HepG2 (cell line): ENCODE results near the gene MAP3K2. TPM values are rescaled to one million over a fixed set of nuclear protein-coding genes. Genes with fewer than 3 reads are reported as not detected.
A peak's percentile ranks its signal among the peaks of the same experiment; 100 is the strongest.

Experiments used
- ATAC-seq: fragments of 200-7000 bp; cut with Tn5 transposase; 3 replicates; pipeline ENCODE4 v1.9.1; 2020; ENCODE audit warnings: mild to moderate bottlenecking, moderate library complexity
- BruUV-seq: library from RNA; stranded (reverse); fragments of 400-500 nt; replicated peaks from 2 replicates; lab custom pipeline; 2021; lab: Mats Ljungman, UMichigan
- CTCF ChIA-PET: fragments of 300-600 bp; formaldehyde crosslinking; extraction: SDS; loops from one replicate; lab custom pipeline; 2021; ENCODE audit warnings: low total read pairs, inconsistent platforms, low intra/inter-chr PET ratio; lab: Yijun Ruan, JAX
- POLR2A ChIA-PET: fragments of 350-600 bp; sonication (Branson Sonifier 250); formaldehyde crosslinking; loops from one replicate; lab custom pipeline; 2020; ENCODE audit warnings: antibody characterized with exemption, inconsistent platforms; lab: Yijun Ruan, JAX
- DNase-seq: peaks from one replicate; pipeline ENCODE4 v3.0.0-alpha.2; 2015; ENCODE audit warnings: low spot score
- FAIRE-seq: peaks from 3 replicates; lab custom pipeline; 2011; peaks lifted over from hg19 to GRCh38; lab: Jason Lieb, UNC
- H2AFZ ChIP-seq: one replicate; pipeline ENCODE4 v1.6.1; 2011; ENCODE audit warnings: low read length, inconsistent platforms
- H3K27ac ChIP-seq: fragments of 300-600 bp; 3 replicates; pipeline ENCODE4 v1.8.0; 2011; ENCODE audit warnings: mixed run types, mild to moderate bottlenecking, mixed read lengths, low read length, inconsistent platforms; ENCODE audit not compliant: insufficient read depth; ENCODE audit errors: extremely low read length
- H3K27me3 ChIP-seq, 2 experiments: fragments of 200-600 bp in 1 of 2; 2 replicates in 1 of 2; 3 replicates in 1 of 2; pipeline versions ENCODE4 v1.6.0 to v1.8.0; 2011; ENCODE audit warnings: low read length in 2 of 2, mild to moderate bottlenecking in 2 of 2, moderate library complexity in 2 of 2, inconsistent platforms in 1 of 2; ENCODE audit not compliant: insufficient read depth in 2 of 2, control insufficient read depth in 1 of 2
- H3K36me3 ChIP-seq, 2 experiments: fragments of 200-600 bp in 1 of 2; replicated peaks in 1 of 2; 2 replicates in 1 of 2; 3 replicates in 1 of 2; pipeline versions ENCODE4 v1.5.1 to v1.8.0; 2011; ENCODE audit warnings: low read length in 2 of 2, inconsistent platforms in 1 of 2; ENCODE audit not compliant: insufficient read depth in 2 of 2, control insufficient read depth in 1 of 2
- H3K4me1 ChIP-seq: 2 replicates; pipeline ENCODE4 v1.5.1; 2012; ENCODE audit warnings: low read length, inconsistent platforms; ENCODE audit not compliant: insufficient read depth
- H3K4me2 ChIP-seq: 2 replicates; pipeline ENCODE4 v1.6.0; 2011; ENCODE audit warnings: low read depth, low read length, inconsistent platforms
- H3K4me3 ChIP-seq, 3 experiments: fragments of 200-600 bp in 1 of 3; sonication (generic), shearing (Covaris generic) in 1 of 3; replicated peaks in 1 of 3; 2 replicates each; pipeline ENCODE4 v1.5.1; 2011 to 2016; ENCODE audit warnings: low read length in 3 of 3, inconsistent platforms in 2 of 3, low read depth in 2 of 3, mild to moderate bottlenecking in 2 of 3, control low read depth in 1 of 3, mixed read lengths in 1 of 3; ENCODE audit not compliant: insufficient read depth in 1 of 3
- H3K79me2 ChIP-seq: one replicate; pipeline ENCODE4 v1.6.1; 2011; ENCODE audit warnings: low read length, inconsistent platforms; ENCODE audit not compliant: insufficient read depth
- H3K9ac ChIP-seq: 2 replicates; pipeline ENCODE4 v1.6.0; 2011; ENCODE audit warnings: mild to moderate bottlenecking, low read depth, low read length, inconsistent platforms; ENCODE audit not compliant: insufficient read depth
- H3K9me3 ChIP-seq: 2 replicates; pipeline ENCODE4 v1.5.1; 2012; ENCODE audit warnings: mild to moderate bottlenecking, low read length
- H4K20me1 ChIP-seq: 2 replicates; pipeline ENCODE4 v1.6.0; 2011; ENCODE audit warnings: inconsistent platforms, mild to moderate bottlenecking, low read length, moderate library complexity; ENCODE audit not compliant: insufficient read depth
- KAT8 ChIP-seq: IDR thresholded peaks from 2 replicates; pipeline ENCODE4 v1.6.1; 2016; ENCODE audit warnings: missing genetic modification reagents, missing compliant biosample characterization
- MZF1 ChIP-seq: sonication (generic); formaldehyde crosslinking; IDR thresholded peaks from 2 replicates; pipeline ENCODE4 v1.8.1; 2023; ENCODE audit warnings: mild to moderate bottlenecking, missing genetic modification reagents, borderline replicate concordance
- NCOA1 ChIP-seq: sonication (generic); formaldehyde crosslinking; IDR thresholded peaks from 2 replicates; pipeline ENCODE4 v1.9.0; 2021; ENCODE audit warnings: missing genetic modification reagents
- POGZ ChIP-seq: sonication (generic); formaldehyde crosslinking; IDR thresholded peaks from 2 replicates; pipeline ENCODE4 v1.4.0; 2020; ENCODE audit warnings: mild to moderate bottlenecking, missing genetic modification reagents
- SKI ChIP-seq: fragments of 450-650 bp; IDR thresholded peaks from one replicate; pipeline ENCODE4 v1.6.1; 2018; ENCODE audit warnings: mild to moderate bottlenecking; ENCODE audit not compliant: partially characterized antibody
- SMAD3 ChIP-seq: sonication (generic); formaldehyde crosslinking; IDR thresholded peaks from 2 replicates; pipeline ENCODE4 v1.4.0; 2020; ENCODE audit warnings: missing genetic modification reagents
- TEAD3 ChIP-seq: optimal IDR thresholded peaks from 2 replicates; pipeline ENCODE3; 2016; ENCODE audit warnings: borderline replicate concordance
- ZNF552 ChIP-seq: sonication (generic); formaldehyde crosslinking; IDR thresholded peaks from 2 replicates; pipeline ENCODE4 v1.9.0; 2022; ENCODE audit warnings: missing genetic modification reagents, mild to moderate bottlenecking, borderline replicate concordance
- ZSCAN31 ChIP-seq: sonication (generic); formaldehyde crosslinking; IDR thresholded peaks from 2 replicates; pipeline ENCODE4 v1.5.0; 2020; ENCODE audit warnings: low read depth, mild to moderate bottlenecking, missing genetic modification reagents
- WGBS: methylation state at CpG from one replicate; pipeline ENCODE4 v1.1.6; 2017; ENCODE audit warnings: low lambda C conversion rate; 5-methylcytosine and 5-hydroxymethylcytosine counted together
- in situ Hi-C: cut with HindIII; loops from 2 replicates; pipeline ENCODE4 v1.10.0; 2017; ENCODE audit warnings: low pct_unique_long_range_greater_than_20kb; ENCODE audit not compliant: extremely low pct_ligation_motif_present
- intact Hi-C: fragments of 100-400 bp; cut with micrococcal nuclease; formaldehyde crosslinking; loops from one replicate; pipeline ENCODE4 v1.10.0; 2022; ENCODE audit not compliant: unreplicated experiment
- polyA plus RNA-seq, 8 experiments: library from polyadenylated mRNA; depleted of rRNA in 3 of 8; stranded (reverse) in 7 of 8; unstranded in 1 of 8; fragments of >200 nt; fragmentation: Illumina TruSeq in 4 of 8; extraction: Trizol in 4 of 8; gene quantifications; 2 replicates each; pipeline versions ENCODE4 v1.2.1 to v1.2.3, GENCODE V29; 2011 to 2016; ENCODE audit warnings: low read depth in 4 of 8, missing spikeins in 1 of 8, mixed read lengths in 1 of 8; ENCODE audit not compliant: insufficient read depth in 1 of 8
- total RNA-seq, 5 experiments: library from RNA; depleted of rRNA; stranded (reverse); fragments of >200 nt; fragmentation: Illumina TruSeq; extraction: Trizol; gene quantifications; 2 replicates each; pipeline ENCODE4 v1.2.3, GENCODE V29; 2016; ENCODE audit warnings: low read depth in 1 of 5
- TF ChIP-seq, protein P1 (sequence below): sonication (generic); formaldehyde crosslinking; IDR thresholded peaks from 2 replicates; pipeline ENCODE4 v1.9.0; 2021; ENCODE audit warnings: missing genetic modification reagents, borderline replicate concordance
- TF ChIP-seq, protein P2 (sequence below): sonication (generic); formaldehyde crosslinking; IDR thresholded peaks from 2 replicates; pipeline ENCODE4 v1.4.0; 2020; ENCODE audit warnings: missing genetic modification reagents
- TF ChIP-seq, protein P3 (sequence below): sonication (generic); formaldehyde crosslinking; IDR thresholded peaks from 2 replicates; pipeline ENCODE4 v1.8.0; 2023; ENCODE audit warnings: mild to moderate bottlenecking, missing genetic modification reagents
- TF ChIP-seq, protein P4 (sequence below): sonication (generic); formaldehyde crosslinking; IDR thresholded peaks from 2 replicates; pipeline ENCODE4 v1.4.0; 2020; ENCODE audit warnings: missing genetic modification reagents, borderline replicate concordance

MAP3K2 gene
- total and polyA plus RNA-seq, 2 of the 13 experiments (the other 11 are each of a cell fraction or from before 2014, with no cell fraction given): 12.2 to 37.2 TPM

DNA sequence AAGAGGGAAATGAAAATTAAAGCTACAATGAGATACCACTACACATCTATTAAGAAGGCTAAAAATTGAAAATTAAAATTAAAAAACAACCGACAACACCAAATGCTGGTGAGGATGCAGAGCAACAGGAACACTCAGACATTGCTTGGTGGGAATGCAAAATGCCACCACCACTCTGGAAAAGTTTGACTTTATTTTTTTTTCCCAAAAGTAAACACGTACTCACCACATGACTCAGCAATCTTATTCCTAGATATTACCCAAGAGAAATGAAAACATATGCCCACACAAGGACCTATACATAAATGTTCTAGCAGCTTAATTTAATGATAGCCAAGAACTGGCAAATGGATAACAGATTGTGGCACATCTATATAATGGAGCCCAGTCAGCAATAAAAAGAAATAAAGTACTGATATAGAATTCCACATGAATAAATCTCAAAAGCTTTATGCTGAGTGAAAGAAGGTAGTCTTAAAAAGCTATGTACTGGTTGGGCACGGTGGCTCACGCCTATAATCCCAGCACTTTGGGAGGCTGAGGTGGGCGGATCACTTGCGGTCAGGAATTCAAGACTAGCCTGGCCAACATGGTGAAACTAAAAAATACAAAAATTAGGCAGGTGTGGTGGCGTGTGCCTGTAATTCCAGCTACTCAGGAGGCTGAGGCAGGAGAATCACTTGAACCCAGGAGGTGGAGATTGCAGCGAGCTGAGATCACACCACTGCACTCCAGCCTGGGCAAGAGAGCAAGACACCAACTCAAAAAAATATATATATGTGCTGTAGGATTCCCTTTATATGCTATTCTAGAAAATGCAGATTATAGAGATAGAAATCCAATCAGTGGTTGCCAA, 26.2 kb upstream of the MAP3K2 start:
- no peak overlapping the region for H2AFZ ChIP-seq
- H3K36me3 ChIP-seq: no peaks in the 10 kb centered on the region
- no peaks in the 10 kb centered on the region for H4K20me1 ChIP-seq
- peak; percentile 73 for DNase-seq
- H3K27me3 ChIP-seq: no peaks in the 10 kb centered on the region
- no peak for ATAC-seq
- H3K4me2 ChIP-seq: peak overlapping the region; percentile 83
- 0 out of 2 replicates have a peak, but pooled peaks cover 5% of the 10 kb centered on the region for H3K9me3 ChIP-seq
- peak overlapping the region; percentile 96 for H3K27ac ChIP-seq
- FAIRE-seq: peak; percentile 40
- CTCF ChIA-PET: no interaction called here
- H3K4me3 ChIP-seq: no peak overlapping the region; a peak in 1 of 6 replicates
- peaks cover 16% of the 10 kb centered on the region for H3K79me2 ChIP-seq
- H3K9ac ChIP-seq: peak overlapping the region; percentile 60
- in situ Hi-C loops (no loop called here), intact Hi-C loops (no loop called here)
- POLR2A ChIA-PET: interaction anchor here (0.8 to 8.1 kb wide), 6 partner anchors 17 to 113 kb away, joined by 3 to 229 read pairs (median 8); partner anchors contain the start of gene IWS1
- WGBS: 70% methylated on average over 8 of the region's 8 CpGs
- H3K4me1 ChIP-seq: peaks cover 96% of the 10 kb centered on the region
- no TSS peak for BruUV-seq
- TF ChIP-seq TEAD3 (CRISPR knock-in tag): no peak
- TF ChIP-seq SKI: no peak
- TF ChIP-seq MZF1: no peak
- no peak for TF ChIP-seq ZSCAN31 (CRISPR knock-in tag)
- TF ChIP-seq, protein P1, sequence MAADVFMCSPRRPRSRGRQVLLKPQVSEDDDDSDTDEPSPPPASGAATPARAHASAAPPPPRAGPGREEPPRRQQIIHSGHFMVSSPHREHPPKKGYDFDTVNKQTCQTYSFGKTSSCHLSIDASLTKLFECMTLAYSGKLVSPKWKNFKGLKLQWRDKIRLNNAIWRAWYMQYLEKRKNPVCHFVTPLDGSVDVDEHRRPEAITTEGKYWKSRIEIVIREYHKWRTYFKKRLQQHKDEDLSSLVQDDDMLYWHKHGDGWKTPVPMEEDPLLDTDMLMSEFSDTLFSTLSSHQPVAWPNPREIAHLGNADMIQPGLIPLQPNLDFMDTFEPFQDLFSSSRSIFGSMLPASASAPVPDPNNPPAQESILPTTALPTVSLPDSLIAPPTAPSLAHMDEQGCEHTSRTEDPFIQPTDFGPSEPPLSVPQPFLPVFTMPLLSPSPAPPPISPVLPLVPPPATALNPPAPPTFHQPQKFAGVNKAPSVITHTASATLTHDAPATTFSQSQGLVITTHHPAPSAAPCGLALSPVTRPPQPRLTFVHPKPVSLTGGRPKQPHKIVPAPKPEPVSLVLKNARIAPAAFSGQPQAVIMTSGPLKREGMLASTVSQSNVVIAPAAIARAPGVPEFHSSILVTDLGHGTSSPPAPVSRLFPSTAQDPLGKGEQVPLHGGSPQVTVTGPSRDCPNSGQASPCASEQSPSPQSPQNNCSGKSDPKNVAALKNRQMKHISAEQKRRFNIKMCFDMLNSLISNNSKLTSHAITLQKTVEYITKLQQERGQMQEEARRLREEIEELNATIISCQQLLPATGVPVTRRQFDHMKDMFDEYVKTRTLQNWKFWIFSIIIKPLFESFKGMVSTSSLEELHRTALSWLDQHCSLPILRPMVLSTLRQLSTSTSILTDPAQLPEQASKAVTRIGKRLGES (CRISPR knock-in tag): no peak
- TF ChIP-seq NCOA1 (CRISPR knock-in tag): no peak
- TF ChIP-seq, protein P2, sequence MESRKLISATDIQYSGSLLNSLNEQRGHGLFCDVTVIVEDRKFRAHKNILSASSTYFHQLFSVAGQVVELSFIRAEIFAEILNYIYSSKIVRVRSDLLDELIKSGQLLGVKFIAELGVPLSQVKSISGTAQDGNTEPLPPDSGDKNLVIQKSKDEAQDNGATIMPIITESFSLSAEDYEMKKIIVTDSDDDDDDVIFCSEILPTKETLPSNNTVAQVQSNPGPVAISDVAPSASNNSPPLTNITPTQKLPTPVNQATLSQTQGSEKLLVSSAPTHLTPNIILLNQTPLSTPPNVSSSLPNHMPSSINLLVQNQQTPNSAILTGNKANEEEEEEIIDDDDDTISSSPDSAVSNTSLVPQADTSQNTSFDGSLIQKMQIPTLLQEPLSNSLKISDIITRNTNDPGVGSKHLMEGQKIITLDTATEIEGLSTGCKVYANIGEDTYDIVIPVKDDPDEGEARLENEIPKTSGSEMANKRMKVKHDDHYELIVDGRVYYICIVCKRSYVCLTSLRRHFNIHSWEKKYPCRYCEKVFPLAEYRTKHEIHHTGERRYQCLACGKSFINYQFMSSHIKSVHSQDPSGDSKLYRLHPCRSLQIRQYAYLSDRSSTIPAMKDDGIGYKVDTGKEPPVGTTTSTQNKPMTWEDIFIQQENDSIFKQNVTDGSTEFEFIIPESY (CRISPR knock-in tag): 0 out of 2 replicates have a peak, but pooled peaks have one; percentile 7
- TF ChIP-seq ZNF552 (CRISPR knock-in tag): no peak
- TF ChIP-seq, protein P3, sequence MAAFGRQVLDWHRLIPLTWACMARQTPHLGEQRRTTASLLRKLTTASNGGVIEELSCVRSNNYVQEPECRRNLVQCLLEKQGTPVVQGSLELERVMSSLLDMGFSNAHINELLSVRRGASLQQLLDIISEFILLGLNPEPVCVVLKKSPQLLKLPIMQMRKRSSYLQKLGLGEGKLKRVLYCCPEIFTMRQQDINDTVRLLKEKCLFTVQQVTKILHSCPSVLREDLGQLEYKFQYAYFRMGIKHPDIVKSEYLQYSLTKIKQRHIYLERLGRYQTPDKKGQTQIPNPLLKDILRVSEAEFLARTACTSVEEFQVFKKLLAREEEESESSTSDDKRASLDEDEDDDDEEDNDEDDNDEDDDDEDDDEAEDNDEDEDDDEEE (CRISPR knock-in tag): no peak
- TF ChIP-seq KAT8 (CRISPR knock-in tag): peak; percentile 72
- peak; percentile 39; the same call in 1 of the 2 replicates for TF ChIP-seq POGZ (CRISPR knock-in tag)
- TF ChIP-seq, protein P4, sequence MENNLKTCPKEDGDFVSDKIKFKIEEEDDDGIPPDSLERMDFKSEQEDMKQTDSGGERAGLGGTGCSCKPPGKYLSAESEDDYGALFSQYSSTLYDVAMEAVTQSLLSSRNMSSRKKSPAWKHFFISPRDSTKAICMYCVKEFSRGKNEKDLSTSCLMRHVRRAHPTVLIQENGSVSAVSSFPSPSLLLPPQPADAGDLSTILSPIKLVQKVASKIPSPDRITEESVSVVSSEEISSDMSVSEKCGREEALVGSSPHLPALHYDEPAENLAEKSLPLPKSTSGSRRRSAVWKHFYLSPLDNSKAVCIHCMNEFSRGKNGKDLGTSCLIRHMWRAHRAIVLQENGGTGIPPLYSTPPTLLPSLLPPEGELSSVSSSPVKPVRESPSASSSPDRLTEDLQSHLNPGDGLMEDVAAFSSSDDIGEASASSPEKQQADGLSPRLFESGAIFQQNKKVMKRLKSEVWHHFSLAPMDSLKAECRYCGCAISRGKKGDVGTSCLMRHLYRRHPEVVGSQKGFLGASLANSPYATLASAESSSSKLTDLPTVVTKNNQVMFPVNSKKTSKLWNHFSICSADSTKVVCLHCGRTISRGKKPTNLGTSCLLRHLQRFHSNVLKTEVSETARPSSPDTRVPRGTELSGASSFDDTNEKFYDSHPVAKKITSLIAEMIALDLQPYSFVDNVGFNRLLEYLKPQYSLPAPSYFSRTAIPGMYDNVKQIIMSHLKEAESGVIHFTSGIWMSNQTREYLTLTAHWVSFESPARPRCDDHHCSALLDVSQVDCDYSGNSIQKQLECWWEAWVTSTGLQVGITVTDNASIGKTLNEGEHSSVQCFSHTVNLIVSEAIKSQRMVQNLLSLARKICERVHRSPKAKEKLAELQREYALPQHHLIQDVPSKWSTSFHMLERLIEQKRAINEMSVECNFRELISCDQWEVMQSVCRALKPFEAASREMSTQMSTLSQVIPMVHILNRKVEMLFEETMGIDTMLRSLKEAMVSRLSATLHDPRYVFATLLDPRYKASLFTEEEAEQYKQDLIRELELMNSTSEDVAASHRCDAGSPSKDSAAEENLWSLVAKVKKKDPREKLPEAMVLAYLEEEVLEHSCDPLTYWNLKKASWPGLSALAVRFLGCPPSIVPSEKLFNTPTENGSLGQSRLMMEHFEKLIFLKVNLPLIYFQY (CRISPR knock-in tag): peak; percentile 73; the same call in 1 of the 2 replicates
- peak; percentile 58; the same call in 1 of the 2 replicates for TF ChIP-seq SMAD3 (CRISPR knock-in tag)
